ENCODE measurements around the gene KCNK15. TPM values are rescaled to one million over a fixed set of nuclear protein-coding genes. Genes with fewer than 3 reads are reported as not detected.
A peak's percentile ranks its signal among the peaks of the same experiment; 100 is the strongest.

KCNK15 gene
- total RNA-seq, 1 experiment from 2014 or later, result 0.33 TPM

GRCh38 chr20:44702776-44703175 lies 42.9 kb upstream of the KCNK15 start:
- Histone ChIP-seq H3K27ac (ENCODE audit: insufficient read length, low read depth, low read length) (no peak overlapping the region), H3K23ac (ENCODE audit: insufficient read length, low read depth, low read length) (no peak overlapping the region), H2BK15ac (ENCODE audit: low read depth, low read length) (no peak overlapping the region), H3K23me2 (ENCODE audit: insufficient read length, low read depth, low read length, poor library complexity, severe bottlenecking) (no peaks in the 10 kb centered on the region), H3K79me1 (ENCODE audit: insufficient read depth, low read depth, low read length, poor library complexity, severe bottlenecking) (no peaks in the 10 kb centered on the region), H3K4me2 (ENCODE audit: insufficient read depth, insufficient read length, low read length) (no peak overlapping the region), H3T11ph (ENCODE audit: low read length) (no peak overlapping the region), H3K56ac (ENCODE audit: insufficient read length, low read depth, low read length) (no peak overlapping the region), H3K9me3 (ENCODE audit: control insufficient read depth, low read depth, low read length) (no peaks in the 10 kb centered on the region), H3K14ac (ENCODE audit: insufficient read depth, low read length) (no peak overlapping the region), H4K5ac (ENCODE audit: insufficient read length, low read depth, low read length) (no peak overlapping the region), H3K9ac (ENCODE audit: extremely low read depth, insufficient read length, low read length) (no peak overlapping the region), H3K79me2 (ENCODE audit: insufficient read depth, low read length) (no peaks in the 10 kb centered on the region), H2AFZ (ENCODE audit: low read length) (no peak overlapping the region), H2AK5ac (ENCODE audit: insufficient read length, low read length) (no peak overlapping the region), H2BK120ac (ENCODE audit: low read depth, low read length, poor library complexity, severe bottlenecking) (no peak overlapping the region), H4K20me1 (ENCODE audit: control insufficient read depth, insufficient read depth, insufficient read length) (no peaks in the 10 kb centered on the region), H2BK12ac (ENCODE audit: insufficient read length, low read depth, low read length) (no peak overlapping the region), H3K4ac (ENCODE audit: low read depth, low read length) (no peak overlapping the region), H4K91ac (ENCODE audit: insufficient read length, low read depth, low read length) (no peak overlapping the region), H3K18ac (ENCODE audit: insufficient read length, low read depth, low read length) (no peak overlapping the region), H2BK20ac (ENCODE audit: low read depth, low read length, poor library complexity, severe bottlenecking) (no peak overlapping the region), H2BK5ac (ENCODE audit: insufficient read length, low read length) (no peak overlapping the region), H4K8ac (replicated peaks; ENCODE audit: insufficient read length, low read depth, low read length) (no peak overlapping the region), H3K27me3 (ENCODE audit: insufficient read depth, low read length) (no peaks in the 10 kb centered on the region), H3K4me1 (ENCODE audit: insufficient read depth, low read length) (peaks cover 6% of the 10 kb centered on the region; the same call in 1 of the 2 replicates)
- Mint-ChIP-seq H3K36me3 (ENCODE audit: insufficient read depth in 1 of 3, low read depth in 3 of 3) (no peaks in the 10 kb centered on the region; a peak in 1 of 7 replicates), H3K4me1 (peaks cover 16 to 30% of the 10 kb centered on the region in 2 experiments), H3K27me3 (ENCODE audit: low read depth) (peaks cover 5% of the 10 kb centered on the region), H3K4me3 (no peak overlapping the region), H3K27ac (peak overlapping the region in 1 of 3 experiments; percentile 52; a peak in 1 of 7 replicates), H3K9me3 (no peaks in the 10 kb centered on the region)
- no CpG with 5 or more reads among the region's 9 CpGs for WGBS (ENCODE audit: extremely low coverage, insufficient read length, low lambda C conversion rate)
- TF ChIP-seq, protein P1, sequence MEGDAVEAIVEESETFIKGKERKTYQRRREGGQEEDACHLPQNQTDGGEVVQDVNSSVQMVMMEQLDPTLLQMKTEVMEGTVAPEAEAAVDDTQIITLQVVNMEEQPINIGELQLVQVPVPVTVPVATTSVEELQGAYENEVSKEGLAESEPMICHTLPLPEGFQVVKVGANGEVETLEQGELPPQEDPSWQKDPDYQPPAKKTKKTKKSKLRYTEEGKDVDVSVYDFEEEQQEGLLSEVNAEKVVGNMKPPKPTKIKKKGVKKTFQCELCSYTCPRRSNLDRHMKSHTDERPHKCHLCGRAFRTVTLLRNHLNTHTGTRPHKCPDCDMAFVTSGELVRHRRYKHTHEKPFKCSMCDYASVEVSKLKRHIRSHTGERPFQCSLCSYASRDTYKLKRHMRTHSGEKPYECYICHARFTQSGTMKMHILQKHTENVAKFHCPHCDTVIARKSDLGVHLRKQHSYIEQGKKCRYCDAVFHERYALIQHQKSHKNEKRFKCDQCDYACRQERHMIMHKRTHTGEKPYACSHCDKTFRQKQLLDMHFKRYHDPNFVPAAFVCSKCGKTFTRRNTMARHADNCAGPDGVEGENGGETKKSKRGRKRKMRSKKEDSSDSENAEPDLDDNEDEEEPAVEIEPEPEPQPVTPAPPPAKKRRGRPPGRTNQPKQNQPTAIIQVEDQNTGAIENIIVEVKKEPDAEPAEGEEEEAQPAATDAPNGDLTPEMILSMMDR (conservative IDR thresholded peaks at IDR 0.05), result no peak
- no peak for DNase-seq
